HG03097 (cell line): ENCODE measurements around the gene COL27A1.
"Not testable (repeated sequence)": the region's sequence is repeated elsewhere in the genome, so short reads cannot be mapped to it uniquely, and the experiment has no call there.

ENCODE experiments used
- ATAC-seq: cut with Tn5 transposase; IDR thresholded peaks from one replicate; pipeline ENCODE4 v1.9.1; 2021; ENCODE audit not compliant: unreplicated experiment, low FRiP score

Gene COL27A1

DNA sequence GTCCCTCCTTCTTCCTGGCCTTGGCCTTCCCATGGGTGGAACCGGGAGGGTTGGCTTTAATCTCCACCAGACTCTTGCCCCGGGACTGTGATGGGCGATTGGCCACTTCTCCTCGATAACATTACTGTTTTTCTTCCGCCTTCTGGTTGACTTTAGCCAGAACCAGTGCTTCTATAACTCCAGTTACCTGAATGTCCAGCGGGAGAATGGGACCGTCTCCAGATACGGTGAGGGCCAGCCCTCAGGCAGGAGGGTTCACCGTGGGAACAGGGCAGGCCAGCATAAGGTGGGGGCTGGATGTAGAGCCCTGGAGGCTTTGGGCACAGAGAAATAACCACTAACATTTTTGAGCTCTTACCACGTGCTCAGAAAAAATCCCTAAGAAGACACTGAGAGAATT lies 175.3 kb downstream of the COL27A1 start:
- ATAC-seq, result no peak

DNA sequence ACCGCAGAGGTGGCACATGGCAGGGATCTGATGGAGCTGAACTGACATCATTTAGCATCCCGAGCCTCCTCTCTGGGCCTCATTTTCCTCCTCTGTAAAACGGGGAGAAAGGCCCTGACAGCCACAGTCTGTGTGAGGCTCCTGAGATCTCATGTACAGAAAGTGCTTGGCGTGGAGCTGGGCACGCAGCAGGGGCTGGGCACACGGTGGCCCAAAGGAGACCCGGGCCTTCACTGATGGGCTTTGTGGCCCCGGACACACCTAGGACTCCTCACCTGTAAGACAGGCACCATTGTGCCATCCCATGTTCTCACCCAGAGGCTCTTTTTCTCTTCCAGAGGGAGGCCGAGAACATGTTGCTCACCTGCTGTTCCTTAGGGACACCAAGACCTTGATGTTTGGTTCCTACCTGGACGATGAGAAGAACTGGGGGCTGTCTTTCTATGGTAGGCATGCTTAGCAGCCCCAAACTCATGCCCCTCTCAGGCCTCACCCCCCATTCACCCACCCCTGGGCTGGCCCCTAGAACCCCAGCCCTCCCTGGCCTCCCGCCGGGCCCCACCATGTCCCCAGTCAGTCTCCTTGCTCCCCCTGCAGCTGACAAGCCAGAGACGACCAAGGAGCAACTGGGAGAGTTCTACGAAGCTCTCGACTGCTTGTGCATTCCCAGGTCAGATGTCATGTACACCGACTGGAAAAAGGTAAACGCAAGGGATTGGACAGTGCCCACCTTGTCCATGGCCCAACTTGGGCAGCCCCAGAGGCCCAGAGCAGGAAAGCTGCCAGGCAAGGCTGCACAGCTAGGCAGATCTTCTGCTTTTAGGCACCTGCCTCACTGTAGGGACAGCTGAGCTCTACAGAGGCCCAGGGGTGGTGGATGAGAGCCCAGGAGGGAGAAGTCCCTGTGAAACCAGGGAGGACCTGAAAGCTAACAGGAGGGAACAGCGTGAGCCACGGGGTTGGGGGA lies 176.2 kb downstream of the COL27A1 start:
- not testable (repeated sequence) for ATAC-seq

DNA sequence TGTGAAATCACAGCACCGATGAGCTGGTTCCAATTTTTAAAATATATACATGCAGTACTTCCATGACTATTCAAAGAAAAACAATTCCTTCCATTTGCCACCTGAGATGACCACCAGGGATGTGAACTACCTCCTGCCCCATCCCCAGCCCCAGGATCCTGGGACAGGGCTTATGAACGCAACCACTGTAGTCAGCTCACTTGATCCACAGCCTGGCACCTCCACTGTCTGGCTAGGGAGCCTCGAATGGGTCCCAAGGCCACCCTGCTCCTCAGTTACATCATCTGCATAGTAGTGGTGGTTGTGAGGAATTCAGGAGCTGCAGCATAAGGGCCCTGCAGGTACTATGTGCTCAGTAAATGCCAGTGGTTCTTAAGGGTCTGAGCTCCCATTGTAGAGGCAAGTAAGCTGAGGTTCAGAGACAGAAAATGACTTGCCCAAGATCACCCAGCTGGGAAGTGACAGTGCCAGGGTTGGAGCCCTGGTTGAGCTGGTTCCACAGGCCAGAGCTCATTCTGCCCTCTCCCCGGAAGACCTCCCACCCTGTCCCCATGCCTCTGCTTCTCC lies 177.2 kb downstream of the COL27A1 start:
- ATAC-seq, result not testable (repeated sequence)

DNA sequence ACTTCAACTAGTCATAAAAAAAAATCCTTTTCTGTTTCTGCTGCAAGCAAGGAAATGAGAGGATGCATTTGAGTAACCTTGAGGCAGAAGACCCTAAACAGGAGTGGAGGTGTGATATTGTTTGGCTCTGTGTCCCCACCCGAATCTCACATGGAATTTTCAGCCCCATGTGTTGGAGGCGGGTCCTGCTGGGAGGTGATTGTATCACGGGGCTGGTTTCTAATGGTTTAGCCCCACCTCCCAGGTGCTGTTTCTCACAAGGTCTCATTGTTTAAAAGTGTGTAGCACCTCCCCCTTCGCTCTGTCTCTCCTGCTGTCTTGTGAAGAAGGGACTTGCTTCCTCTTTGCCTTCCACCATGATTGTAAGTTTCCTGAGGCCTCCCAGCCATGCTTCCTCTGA lies 178.4 kb downstream of the COL27A1 start:
- ATAC-seq, result not testable (repeated sequence)

DNA sequence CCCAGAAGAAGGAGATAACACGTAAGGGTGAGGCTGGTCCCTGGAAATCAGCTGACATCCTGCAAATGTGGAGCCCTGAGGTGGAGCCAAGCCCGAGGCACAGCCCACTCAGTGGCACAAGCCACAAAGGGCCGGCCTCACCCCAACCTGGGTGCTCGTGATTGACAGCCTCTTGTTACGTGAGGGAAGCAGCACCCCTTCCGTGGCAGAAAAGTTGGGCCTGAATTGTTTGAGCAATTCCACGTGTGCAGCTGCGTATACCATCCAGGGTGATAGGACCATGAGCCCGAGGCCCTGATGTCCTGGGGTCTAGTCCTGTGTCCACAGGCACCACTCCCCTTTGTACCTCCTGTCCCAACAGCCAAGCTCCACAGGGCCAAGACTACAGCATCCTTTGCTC lies 179.2 kb downstream of the COL27A1 start:
- no peak for ATAC-seq

DNA sequence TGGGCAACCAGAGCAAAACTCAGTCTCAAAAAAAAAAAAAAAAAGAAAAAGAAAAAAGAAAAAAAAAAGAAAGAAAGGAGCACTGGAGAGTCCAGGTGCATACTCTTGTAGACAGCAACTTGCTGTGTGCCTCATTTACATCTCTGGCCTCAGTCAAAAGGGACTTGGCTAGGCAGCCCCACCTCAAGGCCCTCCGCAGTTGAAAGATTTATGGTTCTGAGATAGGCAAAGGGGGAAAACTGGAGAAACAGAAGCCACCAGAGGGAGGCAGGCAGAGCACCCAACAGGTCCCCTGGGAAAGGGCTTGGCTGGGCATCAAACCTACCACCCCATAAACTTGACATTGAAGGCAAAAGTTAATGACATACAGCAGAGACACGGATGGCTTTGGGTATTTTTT lies 180.4 kb downstream of the COL27A1 start:
- no peak for ATAC-seq

DNA sequence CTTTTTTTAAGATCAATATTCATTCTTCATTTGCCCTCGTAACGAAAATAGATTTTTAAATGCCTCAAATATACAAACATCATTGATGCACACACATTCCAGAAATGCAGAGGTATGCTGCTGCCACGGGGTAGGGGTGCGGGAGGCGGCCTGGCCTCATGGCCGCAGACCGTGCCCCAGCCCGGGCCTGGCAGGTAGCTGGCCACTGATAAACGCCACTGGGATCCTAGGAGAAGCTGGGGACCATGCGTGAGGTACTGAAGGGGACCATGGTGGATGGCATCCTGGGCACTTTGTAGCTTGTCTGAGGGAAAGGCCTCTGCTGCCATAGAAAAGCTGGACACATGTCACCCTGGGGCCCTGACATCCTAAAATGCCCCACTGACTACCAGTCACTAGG lies 180.8 kb downstream of the COL27A1 start:
- no peak for ATAC-seq

DNA sequence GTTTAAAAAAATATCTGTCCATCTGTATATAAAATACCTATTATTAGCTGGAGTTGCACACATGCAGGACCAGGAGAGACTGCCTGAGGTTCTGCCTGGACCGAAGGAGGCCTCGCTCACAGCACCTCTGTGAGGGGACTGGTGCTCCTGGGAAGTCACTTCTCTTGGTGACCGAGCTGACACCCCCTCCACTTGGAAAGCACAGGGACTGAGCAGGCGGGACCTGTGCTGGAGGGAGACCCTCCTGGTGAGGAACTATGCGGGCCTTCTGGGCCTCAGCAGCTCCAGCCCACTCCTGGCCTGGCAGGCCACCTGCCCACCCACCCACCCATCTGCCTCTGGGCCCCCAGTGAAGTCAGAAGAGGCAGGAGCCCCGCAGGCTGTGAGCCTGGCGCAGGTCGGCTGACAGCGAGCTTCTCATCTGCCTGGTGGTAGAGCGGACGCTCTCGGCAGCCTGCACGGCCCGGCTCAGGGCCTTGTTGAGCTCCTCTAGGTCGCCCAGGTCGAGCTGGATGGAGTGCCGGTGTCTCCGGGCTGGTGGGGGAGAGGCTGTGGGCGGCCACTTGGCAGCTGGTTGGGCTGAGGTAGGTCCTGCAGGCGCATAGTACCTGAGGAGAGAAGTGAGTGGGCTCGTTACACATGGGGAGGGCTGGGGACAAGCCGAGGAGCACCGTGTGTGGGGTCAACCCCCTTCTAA lies 181.5 kb downstream of the COL27A1 start:
- no peak for ATAC-seq

DNA sequence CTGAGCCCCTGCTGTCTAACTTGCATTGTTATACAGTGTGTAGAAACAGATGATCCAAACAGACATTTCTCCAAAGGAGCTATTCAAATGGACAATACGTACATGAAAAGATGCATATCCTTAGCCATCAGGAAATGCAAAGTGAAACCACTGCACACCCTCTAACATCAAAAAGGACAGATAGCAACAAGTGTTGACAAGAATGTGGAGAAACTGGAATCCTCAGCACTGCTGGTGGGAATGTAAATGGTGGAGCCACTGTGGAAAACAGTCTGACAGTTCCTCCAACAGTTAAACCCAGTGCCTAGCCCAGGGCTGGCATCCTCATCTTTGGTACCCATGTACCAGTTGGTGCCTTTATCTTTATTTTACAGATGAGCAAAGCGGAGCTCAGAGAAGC lies 182.8 kb downstream of the COL27A1 start:
- no peak for ATAC-seq

DNA sequence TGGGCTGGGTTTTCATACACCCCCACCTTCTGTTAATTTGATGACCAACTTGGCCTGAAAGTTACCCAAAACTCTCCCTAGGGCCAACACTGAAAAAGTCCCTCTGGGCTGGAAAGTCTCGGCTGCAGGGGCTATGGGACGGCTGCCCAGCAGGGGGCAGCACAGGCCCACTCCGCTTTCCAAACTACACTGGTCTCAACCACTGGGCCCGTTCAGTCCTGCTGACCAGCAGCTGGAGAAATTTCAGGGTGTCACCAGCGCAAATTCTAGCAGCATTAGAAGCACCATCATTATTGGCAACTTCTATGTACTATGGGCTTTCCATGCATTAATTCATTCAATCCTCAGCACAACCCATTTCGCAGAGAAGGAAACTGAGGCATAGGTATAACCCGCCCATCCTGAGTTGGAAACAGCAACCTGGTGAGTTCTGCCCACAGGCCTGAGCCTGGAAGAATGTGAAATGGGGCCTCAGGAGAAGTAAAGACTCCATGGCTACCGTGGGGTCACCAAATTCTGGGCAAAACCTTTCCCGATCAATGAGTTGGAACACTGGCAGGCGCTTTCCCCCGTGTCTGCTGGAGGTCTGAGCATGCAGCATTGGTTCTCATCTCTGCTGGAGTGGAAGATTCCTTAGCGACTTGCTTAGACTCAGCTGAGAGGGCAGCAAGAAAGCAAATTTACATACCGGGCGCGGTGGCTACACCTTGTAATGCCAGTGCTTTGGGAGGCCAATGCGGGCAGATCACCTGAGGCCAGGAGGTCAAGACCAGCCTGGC lies 184.0 kb downstream of the COL27A1 start:
- no peak for ATAC-seq

DNA sequence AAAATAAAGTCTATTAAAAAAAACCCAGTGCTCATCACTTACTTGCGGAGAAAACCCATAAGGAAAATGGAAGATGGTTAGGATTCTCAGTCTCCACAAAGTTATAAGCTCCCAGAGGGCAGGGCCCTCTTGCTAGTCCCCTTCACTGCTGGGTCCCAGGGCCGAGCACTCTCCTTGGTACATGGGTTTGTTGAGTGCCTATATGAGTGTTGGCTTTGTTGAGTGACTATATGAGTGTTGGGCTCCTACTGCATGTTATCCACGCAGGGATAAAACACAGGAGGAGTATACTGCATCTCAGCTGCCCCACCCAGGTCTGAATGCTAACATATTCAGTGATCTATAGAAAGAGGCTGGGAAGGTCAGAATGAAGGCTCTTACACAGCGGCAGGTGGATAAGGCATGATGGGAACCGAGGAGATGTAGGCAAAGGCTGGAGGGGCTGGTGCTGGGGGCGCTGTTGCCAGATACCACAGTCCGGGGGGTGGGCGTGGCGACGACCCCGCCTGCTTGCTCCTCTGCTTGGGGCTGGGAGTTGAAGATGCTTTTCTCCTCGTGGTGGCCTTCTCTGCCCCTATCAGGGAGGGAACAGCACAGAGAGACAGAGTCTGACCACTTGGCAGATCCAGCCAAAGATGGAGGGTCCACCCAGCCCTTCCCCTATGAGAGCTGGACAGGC lies 186.0 kb downstream of the COL27A1 start:
- ATAC-seq, result no peak

DNA sequence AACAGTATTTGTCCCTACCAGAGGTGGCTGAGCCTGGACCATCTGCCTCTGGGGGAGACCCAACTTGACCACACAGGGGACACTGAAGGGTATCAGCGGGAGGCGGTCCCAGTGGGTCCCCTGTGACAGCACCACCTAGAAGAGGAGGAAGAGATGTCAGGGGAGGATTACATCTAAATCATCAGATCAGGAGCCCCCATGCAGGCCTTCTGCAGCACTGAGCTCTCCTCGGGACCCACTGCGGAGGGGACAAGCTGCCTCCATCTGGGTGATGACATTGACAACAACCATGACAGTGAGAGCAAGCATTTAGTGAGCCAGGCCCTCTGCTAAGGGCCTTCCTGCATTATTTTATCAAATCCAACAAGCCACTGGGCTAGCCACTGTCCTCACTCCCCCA lies 186.7 kb downstream of the COL27A1 start:
- no peak for ATAC-seq

DNA sequence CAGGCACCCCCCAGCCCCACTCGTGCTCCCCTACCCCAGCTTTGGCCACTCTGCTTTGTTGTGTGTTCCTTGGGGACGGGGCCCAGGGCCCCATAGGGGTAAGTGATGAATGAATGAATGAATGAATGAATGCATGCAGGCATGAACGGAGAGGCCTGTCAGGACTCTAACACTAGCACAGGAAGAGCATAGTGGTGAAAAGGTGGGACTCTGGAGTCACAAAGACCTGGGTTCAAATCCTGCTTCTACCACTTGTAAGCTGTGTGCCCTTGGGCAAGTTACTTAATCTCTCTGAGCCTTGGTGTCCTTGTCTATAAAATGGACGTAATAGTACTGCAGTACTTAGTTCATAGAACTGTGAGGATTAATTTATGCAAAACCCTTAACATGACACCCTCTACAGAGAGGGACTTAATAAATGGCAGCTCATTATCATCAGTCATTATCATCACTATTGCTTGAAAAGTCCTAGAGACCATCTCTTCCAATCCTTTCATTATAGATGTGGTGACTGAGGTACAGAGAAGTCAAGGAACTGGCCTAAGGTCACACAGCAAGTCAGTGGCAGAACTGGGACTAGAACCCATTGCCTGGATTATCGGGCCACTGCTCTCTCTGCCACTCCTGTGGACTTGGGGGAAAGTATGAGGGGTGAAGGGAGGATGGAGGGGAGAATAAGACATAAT lies 187.6 kb downstream of the COL27A1 start:
- ATAC-seq, result no peak

DNA sequence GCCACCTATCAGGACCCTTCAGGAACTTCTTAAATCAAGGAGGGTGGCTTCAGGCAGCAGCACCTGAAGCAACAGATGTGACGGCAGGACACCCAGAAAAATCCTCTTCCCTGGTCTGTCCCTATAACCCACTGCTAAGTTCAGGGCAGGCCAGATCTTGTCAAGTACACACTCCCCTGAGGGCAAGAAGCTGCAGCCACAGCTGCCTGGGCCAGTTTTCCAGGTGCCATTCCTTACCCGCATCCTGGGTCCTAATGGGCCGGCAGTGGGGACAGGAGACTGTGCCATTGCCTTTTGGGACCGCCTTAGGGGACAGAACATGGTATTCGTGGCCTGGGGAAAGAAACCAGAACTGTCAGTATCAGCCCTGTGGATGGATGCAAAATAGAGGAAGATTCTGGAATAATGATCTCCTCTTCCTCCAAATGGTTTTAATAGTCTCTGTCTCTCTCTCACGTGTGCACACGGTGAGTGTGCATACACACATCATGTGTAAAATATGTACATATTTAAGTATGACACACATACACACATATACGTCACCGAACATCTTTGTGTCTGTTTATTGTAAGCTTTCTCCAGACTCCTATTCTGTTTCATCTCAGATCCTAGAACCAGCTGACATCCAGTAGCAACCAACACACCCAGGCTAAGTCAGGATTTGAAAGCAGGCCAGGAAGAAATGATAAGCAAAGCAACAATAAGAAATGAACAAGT lies 188.3 kb downstream of the COL27A1 start:
- ATAC-seq, result no peak

DNA sequence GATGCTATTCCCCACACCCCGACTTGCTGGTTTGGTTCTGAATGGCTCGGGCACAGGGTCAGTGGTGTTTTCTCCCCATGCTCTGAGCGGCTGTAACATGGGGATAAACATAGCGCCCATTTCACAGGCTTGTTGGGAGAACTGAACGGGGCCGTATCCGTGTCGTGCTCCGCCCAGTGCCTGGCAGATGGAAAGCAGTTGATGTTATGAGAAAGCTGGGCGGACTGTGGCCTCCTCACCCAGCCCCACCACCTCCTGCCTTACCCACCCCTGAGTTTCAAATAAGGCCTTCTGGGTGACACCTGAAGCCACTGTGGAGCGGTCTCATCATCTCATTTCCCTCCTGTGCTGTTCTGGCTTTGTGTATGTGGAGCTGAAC lies 188.8 kb downstream of the COL27A1 start:
- no peak for ATAC-seq

DNA sequence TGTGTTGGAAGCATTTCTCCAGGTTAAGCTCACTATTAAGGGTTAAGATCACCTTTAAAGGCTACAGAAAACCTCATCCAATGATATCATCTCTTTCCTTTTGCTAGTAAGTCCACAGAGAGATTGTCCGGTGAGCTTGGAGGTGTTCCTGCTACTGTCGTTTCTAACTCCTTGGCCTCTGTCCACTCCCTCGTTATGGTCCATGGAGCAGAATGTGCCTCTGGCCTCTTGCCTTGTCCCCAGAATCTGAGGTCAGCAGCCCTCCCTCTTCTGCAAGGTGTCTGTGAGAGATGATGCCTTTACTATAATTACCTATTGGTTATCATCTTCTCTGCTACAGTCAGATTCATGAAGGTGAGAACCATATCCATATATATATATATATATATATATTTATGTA lies 189.4 kb downstream of the COL27A1 start:
- ATAC-seq, result no peak

DNA sequence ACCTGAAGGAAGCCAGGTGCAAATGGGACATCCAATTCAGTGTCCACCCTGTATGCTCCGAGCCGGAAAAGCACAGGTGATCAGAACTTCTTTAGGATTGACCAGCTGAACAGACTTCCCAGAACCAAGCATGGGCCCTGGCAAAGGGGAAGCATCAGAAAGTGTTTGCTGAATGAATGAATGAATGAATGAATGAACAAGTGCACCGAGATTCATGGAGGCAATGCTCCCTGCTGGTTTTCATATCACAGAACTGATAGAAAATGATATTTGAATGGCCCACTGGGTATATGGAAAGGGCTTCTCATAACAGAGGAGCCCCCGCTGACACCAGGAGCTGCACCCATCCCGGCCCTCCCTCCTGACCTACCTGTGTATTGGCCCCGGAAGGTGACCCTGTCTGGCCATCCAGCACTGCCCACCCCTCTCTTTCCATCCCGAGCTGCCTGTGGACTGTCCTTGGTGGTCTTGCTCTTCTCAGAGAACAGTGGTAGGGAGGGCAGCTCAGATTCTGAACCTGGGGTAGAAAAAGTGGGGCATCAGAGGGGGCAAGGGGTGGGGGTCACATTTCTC lies 190.2 kb downstream of the COL27A1 start:
- ATAC-seq, result no peak

DNA sequence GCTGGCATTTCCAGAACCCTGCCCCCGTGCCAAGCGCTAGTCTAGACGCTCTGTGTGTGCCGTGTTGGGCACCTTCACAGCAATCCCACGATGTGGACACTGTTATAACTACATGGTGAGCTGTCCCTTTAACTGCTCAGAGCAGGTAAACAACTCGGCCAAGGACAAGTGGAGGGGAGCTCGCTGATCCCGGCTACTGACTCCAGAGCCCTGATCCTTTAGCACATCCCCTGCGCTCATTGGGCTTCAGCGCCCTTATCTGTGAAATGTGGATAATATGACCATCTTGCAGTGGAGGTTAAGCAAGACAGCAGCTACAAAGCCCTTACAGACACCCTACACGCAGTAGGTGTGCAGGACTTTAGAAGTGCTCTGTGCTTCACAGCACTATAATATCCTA lies 190.8 kb downstream of the COL27A1 start:
- no peak for ATAC-seq

DNA sequence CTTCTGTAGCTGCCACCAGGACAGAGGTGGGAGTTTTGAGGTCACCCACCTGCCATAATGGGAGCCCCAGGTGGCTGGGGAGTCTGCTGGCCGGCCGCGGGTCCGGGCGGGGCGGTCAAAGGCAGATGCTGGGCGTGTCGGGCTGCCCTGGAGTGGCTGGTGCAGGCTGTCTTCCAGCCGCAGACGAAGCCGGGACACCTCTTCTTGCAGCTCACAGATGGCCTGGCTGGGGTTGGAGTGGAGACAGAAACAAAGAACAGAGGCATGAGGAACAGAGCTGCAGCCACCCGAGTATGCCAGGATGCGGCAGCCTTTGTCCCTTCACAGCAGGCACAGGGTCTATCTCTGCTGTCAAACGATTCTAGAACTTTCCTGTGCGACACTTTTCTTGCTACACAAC lies 192.3 kb downstream of the COL27A1 start:
- ATAC-seq, result no peak
